IPS-NIHi7 (cell line): ENCODE measurements around the gene MYO3A.

Experiments
- DNase-seq: peaks from one replicate; pipeline ENCODE4 v3.0.0; 2012; ENCODE audit warnings: mixed read lengths; ENCODE audit errors: extremely low spot score

MYO3A gene, protein sequence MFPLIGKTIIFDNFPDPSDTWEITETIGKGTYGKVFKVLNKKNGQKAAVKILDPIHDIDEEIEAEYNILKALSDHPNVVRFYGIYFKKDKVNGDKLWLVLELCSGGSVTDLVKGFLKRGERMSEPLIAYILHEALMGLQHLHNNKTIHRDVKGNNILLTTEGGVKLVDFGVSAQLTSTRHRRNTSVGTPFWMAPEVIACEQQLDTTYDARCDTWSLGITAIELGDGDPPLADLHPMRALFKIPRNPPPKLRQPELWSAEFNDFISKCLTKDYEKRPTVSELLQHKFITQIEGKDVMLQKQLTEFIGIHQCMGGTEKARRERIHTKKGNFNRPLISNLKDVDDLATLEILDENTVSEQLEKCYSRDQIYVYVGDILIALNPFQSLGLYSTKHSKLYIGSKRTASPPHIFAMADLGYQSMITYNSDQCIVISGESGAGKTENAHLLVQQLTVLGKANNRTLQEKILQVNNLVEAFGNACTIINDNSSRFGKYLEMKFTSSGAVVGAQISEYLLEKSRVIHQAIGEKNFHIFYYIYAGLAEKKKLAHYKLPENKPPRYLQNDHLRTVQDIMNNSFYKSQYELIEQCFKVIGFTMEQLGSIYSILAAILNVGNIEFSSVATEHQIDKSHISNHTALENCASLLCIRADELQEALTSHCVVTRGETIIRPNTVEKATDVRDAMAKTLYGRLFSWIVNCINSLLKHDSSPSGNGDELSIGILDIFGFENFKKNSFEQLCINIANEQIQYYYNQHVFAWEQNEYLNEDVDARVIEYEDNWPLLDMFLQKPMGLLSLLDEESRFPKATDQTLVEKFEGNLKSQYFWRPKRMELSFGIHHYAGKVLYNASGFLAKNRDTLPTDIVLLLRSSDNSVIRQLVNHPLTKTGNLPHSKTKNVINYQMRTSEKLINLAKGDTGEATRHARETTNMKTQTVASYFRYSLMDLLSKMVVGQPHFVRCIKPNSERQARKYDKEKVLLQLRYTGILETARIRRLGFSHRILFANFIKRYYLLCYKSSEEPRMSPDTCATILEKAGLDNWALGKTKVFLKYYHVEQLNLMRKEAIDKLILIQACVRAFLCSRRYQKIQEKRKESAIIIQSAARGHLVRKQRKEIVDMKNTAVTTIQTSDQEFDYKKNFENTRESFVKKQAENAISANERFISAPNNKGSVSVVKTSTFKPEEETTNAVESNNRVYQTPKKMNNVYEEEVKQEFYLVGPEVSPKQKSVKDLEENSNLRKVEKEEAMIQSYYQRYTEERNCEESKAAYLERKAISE (N-terminal part only)

DNA sequence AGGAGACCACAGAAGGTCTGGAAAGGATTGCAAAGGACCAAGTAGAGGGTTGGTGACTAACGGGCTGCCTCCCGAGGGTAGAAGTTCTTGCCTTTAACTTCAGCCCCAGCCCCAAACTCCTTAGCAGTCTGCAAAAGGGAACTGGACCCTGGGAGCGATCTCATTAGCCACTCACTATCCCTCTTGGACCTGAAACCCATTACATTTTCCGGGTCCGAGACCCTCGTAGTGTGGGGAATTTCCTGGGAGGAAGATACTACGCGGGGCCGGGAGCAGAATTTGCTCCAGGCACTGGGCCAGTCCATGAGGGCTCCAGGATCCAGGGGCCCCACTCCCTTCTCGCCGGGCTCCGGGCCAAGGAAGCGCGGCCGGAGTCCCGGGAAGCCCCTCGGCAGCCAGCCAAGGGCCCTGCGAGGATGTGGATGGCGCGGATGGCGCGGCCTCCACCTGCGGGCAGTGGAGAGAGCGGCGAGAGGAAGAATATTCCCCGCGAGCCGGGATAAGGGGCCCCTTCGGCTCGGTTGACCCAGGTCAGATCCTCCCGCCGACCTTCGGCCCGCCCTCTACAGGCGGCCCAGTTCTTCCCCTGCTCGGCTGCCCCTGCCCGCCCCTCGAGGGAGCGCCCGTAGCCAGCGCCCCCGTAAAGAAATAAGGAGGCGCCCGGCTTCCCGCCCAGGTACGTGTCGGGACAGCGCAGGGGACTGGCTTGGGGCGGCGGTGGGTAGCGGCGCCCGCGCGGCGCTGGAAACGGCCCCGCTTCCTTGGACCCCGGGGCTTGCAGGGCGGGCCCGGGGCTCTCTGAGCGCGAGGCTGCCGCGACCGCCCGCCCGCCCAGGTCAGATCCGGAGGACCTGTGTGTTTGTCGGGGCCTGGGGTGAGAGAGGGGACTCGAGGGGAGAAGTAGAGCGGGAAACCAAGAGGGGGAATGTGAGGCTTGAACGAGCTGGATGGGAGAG, at the start of gene MYO3A:
TSS of gene MYO3A (plus strand) at position 577 of the 956 bp plus-strand sequence. CDS start 17,882 bp downstream, outside the sequence.
- peak; percentile 70 for DNase-seq

DNA sequence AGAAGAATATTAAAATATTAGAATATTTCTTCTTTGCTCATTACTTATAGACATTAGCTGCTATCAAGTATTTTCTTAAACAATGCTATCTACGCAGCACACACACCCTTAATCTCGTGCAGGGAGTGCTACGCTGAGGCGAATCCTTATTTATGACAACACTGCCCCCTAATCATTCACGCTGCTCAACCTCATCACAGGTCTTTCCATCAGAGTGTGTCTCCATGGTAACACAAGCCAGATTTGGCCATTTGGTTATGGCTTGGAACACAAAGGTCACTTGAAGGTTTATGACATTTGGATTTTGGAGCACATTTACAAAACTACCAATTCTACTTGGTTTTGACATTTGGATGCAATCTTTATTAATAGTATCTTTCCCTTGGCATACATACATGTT, 45.4 kb upstream of the MYO3A start:
- DNase-seq = peak; percentile 24

DNA sequence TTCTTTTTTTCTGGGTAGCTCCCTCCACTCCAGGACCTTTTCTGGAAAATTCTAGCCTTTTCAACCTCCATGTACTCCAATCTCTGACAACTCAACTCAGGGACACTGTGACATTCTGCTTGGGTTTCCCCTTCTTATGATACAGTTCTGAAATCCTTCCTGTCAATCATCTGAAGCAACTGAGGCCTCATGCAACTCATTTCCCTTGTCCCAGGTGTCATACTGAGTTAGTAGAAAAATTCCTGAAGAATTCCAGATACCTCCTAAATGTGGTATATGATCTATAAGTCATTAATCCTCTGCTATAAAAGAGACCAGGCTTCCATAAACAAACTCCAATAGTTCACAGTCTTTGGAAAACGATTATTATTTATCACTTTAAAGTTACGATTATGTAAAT, 43.0 kb upstream of the MYO3A start:
- DNase-seq = no peak

DNA sequence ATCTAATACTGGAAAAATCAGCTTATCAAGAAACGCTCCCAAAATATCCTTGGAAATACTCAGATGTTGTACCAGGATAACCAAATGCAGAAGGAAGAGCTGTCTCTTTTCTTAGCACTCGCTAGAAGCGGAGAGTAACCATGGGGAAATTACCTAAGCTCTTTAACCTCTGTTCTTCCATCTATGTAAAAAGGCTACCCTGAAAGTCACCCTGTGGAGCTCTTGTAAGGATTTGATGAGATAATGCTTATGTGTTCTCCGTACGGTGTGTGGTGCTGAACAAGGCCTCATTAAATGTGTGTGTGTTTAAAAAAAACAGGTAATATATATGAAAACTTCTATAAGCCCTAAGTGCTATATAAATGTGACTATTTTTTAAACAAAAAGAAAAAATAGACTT, 38.2 kb upstream of the MYO3A start:
- no peak for DNase-seq

DNA sequence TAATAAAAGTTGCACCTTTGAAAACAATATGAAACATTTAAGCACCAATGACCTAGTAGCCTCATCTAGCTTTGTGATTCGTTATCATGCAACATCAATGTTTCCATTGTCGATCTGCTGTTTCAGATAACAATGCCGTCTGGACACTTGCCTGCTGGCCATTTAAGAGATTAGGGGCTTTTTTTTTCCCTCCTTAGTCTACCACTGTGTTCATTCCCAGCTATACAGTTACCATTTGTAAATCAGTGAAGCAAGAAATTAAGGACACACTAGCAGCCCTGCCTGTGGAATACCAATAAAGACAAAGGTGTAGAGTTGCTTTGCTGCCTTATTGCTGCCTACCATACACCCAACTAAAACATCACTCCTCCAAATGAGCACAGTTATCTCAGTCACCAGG, 37.6 kb upstream of the MYO3A start:
- DNase-seq = no peak

DNA sequence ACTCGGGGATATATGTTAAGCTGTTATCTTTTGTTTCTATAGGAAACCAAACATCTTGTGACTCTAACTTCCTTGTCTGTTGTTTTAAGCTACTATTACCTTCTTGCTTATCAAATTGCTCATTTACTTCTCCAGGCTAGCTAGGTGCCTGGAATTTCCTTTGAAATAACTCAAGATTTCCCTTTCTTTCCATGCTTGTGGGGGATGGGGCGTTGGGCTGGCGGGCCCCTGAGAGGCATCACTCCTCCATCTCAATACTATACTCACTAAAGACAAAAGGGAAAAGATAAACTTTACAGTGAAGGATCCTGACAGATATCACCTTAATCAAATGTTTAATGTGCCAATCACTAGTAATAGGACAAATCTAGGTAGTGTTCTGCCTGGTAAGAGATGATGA, 34.7 kb upstream of the MYO3A start:
- DNase-seq = no peak

DNA sequence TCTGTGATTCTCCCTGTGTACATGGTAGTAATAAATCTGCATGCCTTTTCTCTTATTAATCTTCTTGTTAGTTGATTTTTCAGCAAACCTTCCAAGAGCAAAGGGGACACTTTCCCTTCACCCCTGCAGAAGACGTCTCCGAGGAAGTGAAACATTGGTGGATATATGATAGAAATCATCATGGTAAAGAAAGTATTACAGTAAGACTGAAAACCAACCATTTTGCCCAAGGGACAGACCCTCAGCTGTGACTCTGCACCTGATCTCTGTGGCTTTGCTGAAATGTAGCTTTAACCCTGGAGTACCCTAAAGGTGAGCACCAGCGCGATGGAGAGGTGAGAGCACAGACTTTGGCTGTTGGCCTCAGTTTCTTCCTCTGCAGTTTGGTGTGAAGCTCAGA, 32.8 kb upstream of the MYO3A start:
- no peak for DNase-seq

DNA sequence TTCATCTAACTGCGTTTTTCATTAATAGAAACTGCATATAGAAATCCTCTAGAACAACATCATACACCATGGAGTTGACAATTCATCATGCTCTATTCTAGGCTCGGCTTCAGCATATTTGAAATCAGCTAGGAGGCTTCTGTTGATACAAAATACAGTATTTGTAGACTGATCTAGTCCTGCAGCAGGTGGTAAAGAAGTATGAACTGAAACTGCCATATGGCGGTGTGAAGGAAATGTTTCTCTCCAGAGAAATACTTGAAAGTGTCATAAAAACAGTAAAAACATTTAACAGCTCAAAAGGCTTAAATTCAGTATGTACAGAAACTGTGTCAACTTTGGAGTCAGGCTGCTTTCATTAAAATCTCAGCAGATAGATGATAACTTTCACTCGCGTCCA, 32.0 kb upstream of the MYO3A start:
- DNase-seq = no peak

DNA sequence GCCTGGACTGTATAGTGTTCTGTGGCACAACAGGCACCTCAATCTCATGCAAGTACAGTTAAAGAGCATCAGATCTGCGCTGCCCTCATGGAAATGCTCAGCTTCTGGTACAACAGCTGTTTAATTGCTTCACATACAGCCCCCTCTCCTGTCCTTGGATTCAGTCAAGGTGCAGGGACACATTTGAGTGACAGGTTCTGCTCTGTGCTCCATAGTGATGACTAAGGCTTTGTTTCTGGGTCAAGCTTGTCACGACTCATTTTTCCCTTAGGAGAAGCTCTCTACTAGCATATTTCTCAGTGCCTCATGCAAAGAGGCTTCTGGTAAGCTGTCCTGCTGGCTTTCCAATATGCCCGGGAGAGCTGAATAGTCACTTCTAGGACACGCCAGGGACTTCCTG, 26.8 kb upstream of the MYO3A start:
- DNase-seq = no peak

DNA sequence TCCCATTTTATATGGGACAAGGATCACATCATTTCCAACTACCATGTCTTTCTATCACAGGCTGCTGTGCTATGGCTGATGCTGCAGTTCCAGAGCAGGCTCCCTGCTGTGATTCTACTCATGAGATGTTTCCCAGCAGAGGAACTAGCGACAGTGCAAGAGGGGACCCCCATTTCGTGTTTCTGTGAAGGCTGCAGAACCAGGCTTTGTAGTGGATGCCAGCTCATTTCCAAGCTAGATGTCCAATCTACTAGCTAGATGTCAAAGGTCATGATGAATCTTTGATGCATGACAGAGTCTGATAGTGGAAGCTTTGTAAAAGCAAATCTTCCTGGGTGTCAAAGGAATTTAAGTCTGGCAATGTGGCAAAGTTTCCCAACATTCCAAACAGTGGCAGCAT, 21.2 kb upstream of the MYO3A start:
- DNase-seq = peak; percentile 32

DNA sequence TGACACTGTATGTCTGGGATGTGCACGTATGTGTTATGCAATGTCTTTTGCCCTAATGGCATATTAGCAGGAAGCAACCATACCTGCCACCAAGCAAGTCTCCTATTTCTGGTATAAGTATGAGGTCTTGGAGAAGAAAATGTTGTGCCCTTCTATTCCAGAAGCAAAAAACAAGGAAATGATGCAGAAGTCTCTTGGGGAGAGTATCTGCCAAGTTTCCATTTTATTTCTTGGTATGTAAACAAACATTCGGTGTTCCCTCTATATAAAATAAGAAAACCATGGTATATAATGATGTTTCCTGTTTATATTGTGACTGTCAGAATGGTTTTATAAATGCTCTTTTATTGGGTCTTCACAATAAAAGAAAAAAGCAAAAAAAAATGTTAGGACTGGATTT, 19.3 kb upstream of the MYO3A start:
- no peak for DNase-seq

DNA sequence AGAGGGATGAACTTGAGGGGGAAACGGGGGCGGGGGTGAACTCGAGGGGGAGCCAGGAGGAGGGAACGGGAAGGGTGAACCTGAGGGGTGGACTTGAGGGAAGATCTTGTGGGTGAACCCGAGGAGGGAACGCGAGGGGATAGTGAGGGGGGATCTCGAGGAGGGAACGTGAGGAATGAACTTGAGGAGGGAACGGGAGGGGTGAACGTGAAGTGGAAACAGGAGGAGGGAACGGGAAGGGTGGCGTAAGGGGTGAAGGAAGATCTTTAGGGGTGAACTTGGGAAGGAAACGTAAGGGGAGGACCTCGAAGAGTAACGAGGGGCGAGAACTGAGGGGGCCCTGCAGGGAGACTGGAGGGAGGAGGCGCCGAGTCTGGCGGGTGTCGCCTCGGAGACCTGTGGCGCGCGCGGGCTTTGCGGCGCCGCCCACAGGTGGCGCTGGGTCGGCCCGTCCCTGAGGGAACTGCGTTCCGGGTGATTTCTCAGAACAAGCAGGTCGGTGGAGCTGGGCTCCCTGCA, 651 bp downstream of the MYO3A start:
- peak; percentile 55 for DNase-seq

DNA sequence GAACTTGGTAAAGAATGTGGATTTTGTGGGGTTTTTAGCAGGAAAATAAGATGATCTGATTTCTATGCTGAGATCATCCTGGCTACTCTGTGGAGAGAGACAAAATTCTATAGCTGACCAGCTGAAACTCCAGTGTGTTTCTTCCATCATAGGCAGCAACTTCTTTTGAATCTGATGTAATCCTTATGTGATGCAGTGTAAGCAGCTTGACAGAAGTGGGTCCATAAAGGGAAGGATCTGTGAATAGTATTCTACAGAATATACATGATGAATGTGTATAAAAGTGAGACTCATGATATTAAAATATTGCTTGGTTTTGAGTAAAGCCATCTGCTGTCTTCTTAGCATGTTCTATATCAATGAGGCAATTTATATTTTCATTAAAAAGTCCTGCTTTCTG, 4.4 kb downstream of the MYO3A start:
- no peak for DNase-seq

DNA sequence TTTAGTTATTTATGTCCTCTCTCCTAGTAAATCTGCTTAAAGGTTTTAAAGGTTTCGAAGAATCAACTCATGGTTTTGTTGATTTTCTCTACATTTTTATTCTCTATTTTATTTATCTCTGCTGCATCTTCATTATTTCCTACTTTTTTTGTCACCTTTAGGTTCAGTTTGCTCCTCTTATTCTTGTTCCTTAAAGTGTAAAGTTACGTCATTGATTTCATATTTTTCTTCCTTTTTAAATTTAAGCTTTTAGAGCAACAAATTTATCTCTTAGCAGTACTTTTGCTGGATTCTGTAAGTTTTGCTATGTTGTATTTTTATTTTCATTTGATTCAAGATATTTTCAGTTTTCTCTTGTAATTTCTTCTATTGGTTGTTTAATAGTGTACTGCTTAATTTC, 10.7 kb downstream of the MYO3A start:
- DNase-seq = no peak

DNA sequence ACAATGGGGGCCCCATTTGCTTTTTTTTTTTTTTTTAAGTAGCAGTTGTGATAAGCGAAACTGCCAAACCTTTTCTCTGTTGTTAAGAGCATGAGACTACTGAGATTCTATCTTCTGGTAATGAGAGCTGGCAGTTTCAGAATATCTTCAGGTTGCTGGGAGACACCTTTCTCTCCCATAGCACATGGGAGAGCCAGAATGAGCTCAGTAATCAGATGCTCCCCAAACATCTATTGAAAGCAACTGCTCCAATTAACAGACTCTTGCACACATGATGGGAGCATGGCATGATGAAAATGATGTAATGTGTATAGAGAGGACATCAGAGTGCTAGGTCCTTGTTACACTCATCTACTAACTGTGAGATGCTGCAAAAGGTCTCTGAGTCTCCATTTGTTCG, 18.8 kb downstream of the MYO3A start:
- DNase-seq = no peak

DNA sequence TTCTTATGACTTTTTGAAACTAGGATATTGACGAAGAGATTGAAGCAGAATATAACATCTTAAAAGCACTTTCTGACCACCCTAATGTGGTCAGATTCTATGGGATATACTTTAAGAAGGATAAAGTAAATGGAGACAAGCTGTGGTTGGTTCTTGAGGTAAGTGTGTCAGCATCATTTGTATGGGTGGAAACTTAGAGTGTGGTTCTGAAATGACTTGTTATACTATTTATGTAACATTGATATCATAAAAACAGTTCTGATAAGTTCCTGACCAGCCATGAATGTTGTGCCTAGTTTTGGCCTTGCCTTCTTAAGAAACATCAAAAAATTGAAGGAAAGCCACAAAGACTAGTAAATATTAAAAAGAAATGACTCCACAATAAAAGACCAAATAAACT, 20.8 kb downstream of the MYO3A start:
- no peak for DNase-seq

DNA sequence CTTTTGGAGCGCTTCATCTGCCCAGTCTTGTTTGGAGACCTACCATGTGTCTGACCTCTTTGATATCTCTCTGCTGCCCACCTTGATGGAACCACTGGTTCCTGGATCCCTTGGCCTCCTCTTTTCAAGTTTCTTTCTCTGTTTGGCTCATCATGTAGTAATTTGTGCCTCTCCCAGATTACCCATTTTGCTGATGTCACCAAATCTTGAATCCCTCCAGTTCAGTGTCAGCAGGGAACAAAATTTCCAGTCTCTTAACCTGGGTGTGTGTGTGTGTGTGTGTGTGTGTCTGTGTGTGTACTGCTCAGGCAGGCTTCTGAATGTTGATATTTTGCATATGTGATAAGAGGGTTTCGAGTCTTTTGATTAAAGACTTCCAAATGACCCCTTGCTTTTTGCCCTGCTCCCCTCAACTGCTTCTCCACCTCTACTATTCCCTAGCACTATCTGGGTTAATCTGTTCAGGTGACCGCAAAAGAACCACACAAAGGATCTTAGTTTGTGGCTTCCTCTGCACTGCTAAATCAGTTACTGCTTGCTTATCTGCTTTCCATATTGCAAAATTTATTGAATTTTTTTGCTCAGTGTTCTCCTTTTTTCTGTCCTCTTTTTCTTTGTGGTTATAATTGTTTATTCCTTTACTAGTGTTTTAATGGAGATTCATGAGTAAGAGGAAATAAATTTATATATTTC, 25.7 kb downstream of the MYO3A start:
- no peak for DNase-seq

DNA sequence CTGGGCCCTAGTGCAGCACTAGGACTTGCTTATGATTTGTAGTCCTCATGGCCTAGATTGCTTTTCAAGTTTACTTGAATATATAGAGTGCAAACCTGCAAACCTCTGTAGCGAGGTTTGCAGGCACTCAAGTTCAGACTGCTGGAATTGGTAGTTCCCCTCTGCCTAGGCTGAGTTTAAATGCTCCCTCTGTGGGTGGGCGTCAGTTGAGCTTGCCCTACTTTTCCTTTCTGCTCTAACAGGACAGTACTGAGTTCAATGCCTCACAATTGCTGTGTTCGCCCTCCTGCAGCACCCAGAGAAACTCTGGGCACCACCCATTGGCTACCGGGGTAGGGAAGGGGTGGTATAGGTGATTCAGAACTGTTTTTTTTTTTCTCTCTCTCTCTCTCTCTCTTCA, 31.6 kb downstream of the MYO3A start:
- no peak for DNase-seq

DNA sequence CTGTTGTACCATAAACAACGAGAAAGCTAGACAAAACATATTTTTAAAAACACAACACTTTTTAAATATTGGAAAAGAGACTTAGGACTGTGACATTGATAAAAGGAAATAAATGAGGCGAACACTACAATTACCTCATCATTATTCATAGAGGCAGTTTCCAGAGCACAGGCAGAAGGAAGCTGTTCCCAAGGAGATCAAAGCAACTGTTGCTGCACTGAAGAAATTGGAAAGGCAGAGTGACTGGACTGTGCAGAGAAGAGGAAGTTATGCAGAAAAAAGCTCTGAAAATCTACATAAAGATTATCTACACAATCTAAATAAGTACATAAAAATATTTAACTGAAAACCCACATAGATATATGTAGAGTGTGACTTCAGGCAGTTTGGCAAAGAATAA, 32.8 kb downstream of the MYO3A start:
- no peak for DNase-seq

DNA sequence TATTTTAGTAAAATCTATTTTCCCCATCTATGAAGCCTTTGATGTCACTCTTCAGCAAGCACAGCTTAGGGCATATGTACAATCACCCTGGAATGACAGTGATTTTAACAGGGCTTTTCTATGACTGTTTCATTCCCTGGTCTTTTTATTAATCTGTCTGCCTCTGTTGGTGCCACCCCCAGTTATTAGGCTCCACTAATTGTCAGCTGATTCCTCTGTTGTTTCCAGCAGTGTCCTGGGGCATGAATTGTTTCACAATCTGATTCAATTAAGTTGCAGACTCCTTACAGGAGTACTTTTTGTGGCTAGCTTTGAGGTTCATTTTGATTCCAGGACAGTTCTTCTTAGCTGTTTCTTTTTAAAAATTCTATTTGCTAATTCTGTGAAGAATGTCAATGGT, 38.6 kb downstream of the MYO3A start:
- no peak for DNase-seq
